ENCODE measurements around the gene VGLL4. TPM values are rescaled to one million over a fixed set of nuclear protein-coding genes. Genes with fewer than 3 reads are reported as not detected.

The VGLL4 gene
- polyA plus RNA-seq, 3 donors: 8.5 to 13.2 (median 10.0) TPM

GRCh38 chr3:11632564-11632963 is 11.2 kb downstream of the VGLL4 start:
- TF ChIP-seq, protein P1, sequence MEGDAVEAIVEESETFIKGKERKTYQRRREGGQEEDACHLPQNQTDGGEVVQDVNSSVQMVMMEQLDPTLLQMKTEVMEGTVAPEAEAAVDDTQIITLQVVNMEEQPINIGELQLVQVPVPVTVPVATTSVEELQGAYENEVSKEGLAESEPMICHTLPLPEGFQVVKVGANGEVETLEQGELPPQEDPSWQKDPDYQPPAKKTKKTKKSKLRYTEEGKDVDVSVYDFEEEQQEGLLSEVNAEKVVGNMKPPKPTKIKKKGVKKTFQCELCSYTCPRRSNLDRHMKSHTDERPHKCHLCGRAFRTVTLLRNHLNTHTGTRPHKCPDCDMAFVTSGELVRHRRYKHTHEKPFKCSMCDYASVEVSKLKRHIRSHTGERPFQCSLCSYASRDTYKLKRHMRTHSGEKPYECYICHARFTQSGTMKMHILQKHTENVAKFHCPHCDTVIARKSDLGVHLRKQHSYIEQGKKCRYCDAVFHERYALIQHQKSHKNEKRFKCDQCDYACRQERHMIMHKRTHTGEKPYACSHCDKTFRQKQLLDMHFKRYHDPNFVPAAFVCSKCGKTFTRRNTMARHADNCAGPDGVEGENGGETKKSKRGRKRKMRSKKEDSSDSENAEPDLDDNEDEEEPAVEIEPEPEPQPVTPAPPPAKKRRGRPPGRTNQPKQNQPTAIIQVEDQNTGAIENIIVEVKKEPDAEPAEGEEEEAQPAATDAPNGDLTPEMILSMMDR (IDR thresholded peaks at IDR 0.05): no peak
- peaks cover 3 to 10% of the 10 kb centered on the region in 2 donors for H3K4me1 ChIP-seq (ENCODE audit: control insufficient read depth in 1 of 2, insufficient read depth in 2 of 2, low read length in 2 of 2)

GRCh38 chr3:11631820-11632219 is 11.9 kb downstream of the VGLL4 start:
- no peak for DNase-seq
- no peak overlapping the region for H3K4me2 ChIP-seq (replicated peaks; ENCODE audit: extremely low read depth, low read length, poor library complexity, severe bottlenecking)
- WGBS (ENCODE audit: insufficient coverage): 95% methylated on average over 9 of the region's 9 CpGs
- no peak overlapping the region for H3K27ac ChIP-seq (ENCODE audit: low read depth in 1 of 2, low read length in 2 of 2)
- H2AFZ ChIP-seq (ENCODE audit: insufficient read depth, low read depth, low read length, poor library complexity, severe bottlenecking): no peak overlapping the region
- Mint-ChIP-seq H3K4me1 (peaks cover 25% of the 10 kb centered on the region), H3K4me3 (no peak overlapping the region), H3K36me3 (peaks cover 4 to 9% of the 10 kb centered on the region in 2 donors), H3K27me3 (ENCODE audit: low read depth in 3 of 3) (no peaks in the 10 kb centered on the region), H3K27ac (peak overlapping the region in 2 of 7 donors; percentile 16 to 35), H3K9me3 (peaks cover 0 to 1% (median 0%) of the 10 kb centered on the region in 7 donors)
- TF ChIP-seq, protein P1 (IDR thresholded peaks at IDR 0.05): no peak
- peaks cover 3 to 10% of the 10 kb centered on the region in 2 donors for H3K4me1 ChIP-seq (ENCODE audit: control insufficient read depth in 1 of 2, insufficient read depth in 2 of 2, low read length in 2 of 2)
- H3K79me2 ChIP-seq (ENCODE audit: insufficient read depth, low read length): peaks cover 100% of the 10 kb centered on the region
- H3K9me3 ChIP-seq (replicated peaks in 1 of 2; ENCODE audit: control insufficient read depth in 1 of 2, insufficient read depth in 1 of 2, low read length in 2 of 2): no peaks in the 10 kb centered on the region
- H3K36me3 ChIP-seq (replicated peaks in 1 of 2; ENCODE audit: control insufficient read depth in 1 of 2, insufficient read depth in 2 of 2, low read length in 2 of 2): no peaks in the 10 kb centered on the region
- no peak overlapping the region for H3K9ac ChIP-seq (ENCODE audit: insufficient read depth, low read length, poor library complexity, severe bottlenecking)
- H3K4me3 ChIP-seq (replicated peaks in 1 of 3; ENCODE audit: low read depth in 2 of 3, low read length in 3 of 3): no peak overlapping the region
- peaks cover 95% of the 10 kb centered on the region for H4K20me1 ChIP-seq (ENCODE audit: insufficient read depth, low read length)
- H3K27me3 ChIP-seq (ENCODE audit: control insufficient read depth in 2 of 2, insufficient read depth in 2 of 2, low read length in 2 of 2): no peaks in the 10 kb centered on the region
- intact Hi-C loops (cut with micrococcal nuclease): no loop called here

More at GRCh38 chr3:11632564-11632963, 11.2 kb downstream of the VGLL4 start:
- H3K4me3 ChIP-seq (replicated peaks in 1 of 3; ENCODE audit: low read depth in 2 of 3, low read length in 3 of 3): no peak overlapping the region
- H2AFZ ChIP-seq (ENCODE audit: insufficient read depth, low read depth, low read length, poor library complexity, severe bottlenecking): no peak overlapping the region
- H3K9me3 Mint-ChIP-seq: peaks cover 0 to 1% (median 0%) of the 10 kb centered on the region in 7 donors
- H3K4me2 ChIP-seq (replicated peaks; ENCODE audit: extremely low read depth, low read length, poor library complexity, severe bottlenecking): no peak overlapping the region
- H3K79me2 ChIP-seq (ENCODE audit: insufficient read depth, low read length): peaks cover 100% of the 10 kb centered on the region
- peaks cover 90% of the 10 kb centered on the region for H4K20me1 ChIP-seq (ENCODE audit: insufficient read depth, low read length)
- peak overlapping the region in 1 of 7 donors; percentile 27 for H3K27ac Mint-ChIP-seq
- peaks cover 3 to 4% of the 10 kb centered on the region in 2 donors for H3K36me3 Mint-ChIP-seq
- no peaks in the 10 kb centered on the region for H3K9me3 ChIP-seq (replicated peaks in 1 of 2; ENCODE audit: control insufficient read depth in 1 of 2, insufficient read depth in 1 of 2, low read length in 2 of 2)
- H3K4me1 Mint-ChIP-seq: peaks cover 24% of the 10 kb centered on the region
- 100% methylated on average over 1 of the region's 2 CpGs for WGBS (ENCODE audit: insufficient coverage)
- no peak overlapping the region for H3K4me3 Mint-ChIP-seq
- no peak overlapping the region for H3K27ac ChIP-seq (ENCODE audit: low read depth in 1 of 2, low read length in 2 of 2)
- intact Hi-C loops (cut with micrococcal nuclease): no loop called here
- DNase-seq: no peak
- H3K27me3 ChIP-seq (ENCODE audit: control insufficient read depth in 2 of 2, insufficient read depth in 2 of 2, low read length in 2 of 2): no peaks in the 10 kb centered on the region
- no peaks in the 10 kb centered on the region for H3K36me3 ChIP-seq (replicated peaks in 1 of 2; ENCODE audit: control insufficient read depth in 1 of 2, insufficient read depth in 2 of 2, low read length in 2 of 2)
- H3K9ac ChIP-seq (ENCODE audit: insufficient read depth, low read length, poor library complexity, severe bottlenecking): no peak overlapping the region
- no peaks in the 10 kb centered on the region for H3K27me3 Mint-ChIP-seq (ENCODE audit: low read depth in 3 of 3)
